DMS79 treated with DMSO at 0.1 percent for 48 hours (cell line): ENCODE measurements around the gene PIK3C2G.

Source experiments
- DNase-seq: peaks from one replicate; lab custom pipeline; 2025; lab: John Stamatoyannopoulos, UW

Gene PIK3C2G

GRCh38 chr12:18340186-18340585 is 78.9 kb downstream of the PIK3C2G start:
- no peak for DNase-seq

DNA sequence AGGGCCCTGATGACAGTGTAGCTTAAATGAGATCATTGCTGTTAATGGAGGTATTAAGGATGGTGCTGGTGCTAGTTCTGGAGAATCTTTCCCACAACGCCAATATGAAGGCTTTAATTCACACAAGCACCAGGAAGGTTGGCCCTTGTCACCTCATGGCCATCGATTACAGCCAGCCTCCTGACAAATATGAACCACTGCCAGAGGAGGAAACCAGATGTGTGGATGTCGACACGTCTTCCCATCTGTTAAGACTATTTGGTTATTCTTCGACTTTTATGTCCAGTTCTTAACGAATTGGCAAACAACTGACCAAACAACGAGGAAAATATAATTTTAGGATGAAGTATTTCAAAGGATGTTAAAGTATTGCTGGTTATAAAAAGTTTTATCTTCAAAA is 79.5 kb downstream of the PIK3C2G start:
- DNase-seq: no peak

DNA sequence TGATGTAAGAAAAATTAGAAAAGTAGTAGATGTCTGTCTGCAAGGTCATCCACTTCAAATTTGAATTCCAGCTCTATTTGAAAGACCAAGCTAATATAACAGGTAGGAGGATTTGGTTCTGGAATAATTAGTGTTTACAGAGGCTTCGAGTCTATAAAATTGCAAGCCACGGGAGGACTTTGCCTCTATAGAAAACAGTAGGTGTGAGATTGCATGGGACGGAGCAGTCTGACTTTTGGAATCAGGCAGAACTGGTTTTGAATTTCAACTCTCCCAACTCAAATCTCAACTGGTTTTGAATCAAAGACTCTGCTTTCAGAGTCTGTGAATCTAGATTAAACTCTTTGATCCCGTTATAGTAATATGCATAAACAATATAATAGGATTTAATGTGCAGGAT is 82.4 kb downstream of the PIK3C2G start:
- no peak for DNase-seq

GRCh38 chr12:18345021-18345735 is 83.9 kb downstream of the PIK3C2G start:
- no peak for DNase-seq

DNA sequence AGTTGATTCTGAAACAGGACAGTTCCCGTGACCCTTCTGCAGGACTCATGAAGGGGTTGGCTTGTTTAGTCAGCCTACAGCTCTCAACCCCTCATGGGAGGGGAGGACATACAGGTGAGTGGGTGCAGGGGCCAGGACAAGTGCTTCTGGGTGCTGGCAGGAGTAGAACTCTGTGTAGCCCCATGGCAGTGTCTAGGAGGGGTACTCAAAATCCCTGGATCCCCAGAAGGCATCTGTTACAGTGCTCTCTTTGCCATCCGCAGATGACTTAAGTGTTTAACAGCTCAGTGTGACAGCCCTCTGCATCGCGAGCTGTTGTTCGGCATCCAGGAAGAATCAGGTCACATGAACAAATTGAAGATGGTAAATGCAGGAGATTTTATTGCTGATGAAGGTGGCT is 91.0 kb downstream of the PIK3C2G start:
- DNase-seq: no peak

DNA sequence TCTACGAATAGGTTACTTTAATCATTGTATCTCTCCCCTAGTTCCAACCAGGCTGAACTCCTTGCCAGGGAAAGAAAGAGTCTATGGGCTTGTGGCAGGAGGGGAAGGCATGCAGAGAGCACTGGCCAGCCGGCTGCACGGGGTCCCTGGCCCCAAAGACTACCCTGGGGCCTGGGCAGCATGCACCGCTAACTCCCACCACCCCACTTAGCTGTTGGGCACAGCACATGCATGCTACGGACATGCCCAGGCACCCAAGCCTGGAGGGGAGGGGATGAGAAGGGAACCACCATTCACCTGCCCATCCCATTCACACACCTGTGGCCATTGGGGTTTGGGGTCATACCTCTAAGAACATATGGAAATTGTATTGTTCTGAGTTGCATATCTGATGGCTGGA is 94.1 kb downstream of the PIK3C2G start:
- no peak for DNase-seq

DNA sequence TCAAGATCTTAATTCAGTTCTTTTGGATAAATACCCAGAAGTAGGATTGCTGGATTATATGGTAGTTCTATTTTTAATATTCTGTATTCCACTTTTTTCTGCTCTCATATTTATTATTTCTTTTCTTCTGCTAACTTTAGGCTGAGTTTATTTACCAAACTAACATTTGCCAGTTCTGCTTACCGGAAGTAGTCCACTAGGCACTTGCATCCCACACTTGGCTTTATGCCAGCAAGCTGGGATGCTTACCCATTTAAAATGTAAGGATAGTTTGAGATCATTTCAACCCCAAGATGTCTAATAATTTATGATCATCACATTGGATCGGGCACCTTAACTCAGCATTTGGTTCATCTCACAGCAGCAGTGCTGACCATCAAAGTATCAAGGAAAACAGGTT is 96.8 kb downstream of the PIK3C2G start:
- DNase-seq: no peak

DNA sequence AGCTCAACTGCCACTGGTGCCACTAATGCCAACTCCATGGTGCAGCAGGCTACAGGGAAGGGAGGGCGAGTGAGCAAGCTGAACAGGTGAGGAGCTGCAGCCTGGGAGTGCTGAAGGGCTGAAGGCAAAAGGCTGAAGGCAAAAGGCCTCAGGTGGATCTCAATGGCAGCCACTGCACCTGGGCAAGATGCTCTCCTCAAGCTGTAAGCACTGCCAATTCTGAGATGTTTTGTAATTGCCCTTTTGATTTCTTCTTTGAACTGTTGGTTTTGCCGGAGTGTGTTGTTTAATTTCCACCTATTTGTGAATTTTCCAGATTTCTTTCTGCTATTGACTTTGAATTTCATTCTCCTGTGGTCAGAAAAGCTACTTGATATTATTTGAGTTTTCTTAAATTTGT is 97.6 kb downstream of the PIK3C2G start:
- DNase-seq: no peak

DNA sequence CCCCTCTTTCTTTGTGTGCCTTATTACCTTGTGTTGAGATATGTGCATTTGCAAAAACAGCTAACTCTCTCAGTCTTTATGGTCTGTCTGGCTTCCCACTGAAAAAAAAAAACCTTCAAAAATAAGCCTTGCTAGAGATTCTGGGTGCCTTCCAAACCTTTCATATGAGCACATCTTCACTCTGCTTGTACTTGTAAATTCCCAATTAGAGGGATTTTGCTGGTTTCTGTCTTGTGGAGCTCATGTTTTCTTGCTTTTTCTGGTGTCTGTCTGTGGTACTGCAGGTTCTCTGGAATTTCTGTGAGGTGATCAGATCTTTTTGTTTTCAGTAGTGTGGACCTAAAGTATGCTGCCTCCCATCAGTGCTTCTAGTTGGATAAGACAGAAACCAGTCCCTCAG is 100.1 kb downstream of the PIK3C2G start:
- no peak for DNase-seq

DNA sequence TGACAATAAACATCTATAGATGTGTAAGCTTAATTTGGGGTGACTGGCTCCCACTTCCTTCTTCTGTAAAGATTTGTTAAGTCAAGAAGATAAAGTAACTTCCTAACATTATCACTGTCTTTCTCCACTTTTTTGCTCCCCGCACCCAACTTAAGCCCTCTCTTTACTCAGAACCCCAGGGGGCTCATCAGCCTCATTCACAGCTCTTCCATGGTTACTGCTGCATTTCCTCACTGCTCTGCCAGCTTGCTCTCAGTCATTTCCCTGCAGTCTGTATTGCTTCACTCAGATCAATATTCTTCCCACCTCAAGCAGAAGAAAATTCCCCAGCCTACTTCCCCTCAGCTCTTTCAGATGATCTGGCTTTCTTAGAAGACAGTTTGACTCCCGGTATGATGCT is 102.0 kb downstream of the PIK3C2G start:
- DNase-seq: no peak

DNA sequence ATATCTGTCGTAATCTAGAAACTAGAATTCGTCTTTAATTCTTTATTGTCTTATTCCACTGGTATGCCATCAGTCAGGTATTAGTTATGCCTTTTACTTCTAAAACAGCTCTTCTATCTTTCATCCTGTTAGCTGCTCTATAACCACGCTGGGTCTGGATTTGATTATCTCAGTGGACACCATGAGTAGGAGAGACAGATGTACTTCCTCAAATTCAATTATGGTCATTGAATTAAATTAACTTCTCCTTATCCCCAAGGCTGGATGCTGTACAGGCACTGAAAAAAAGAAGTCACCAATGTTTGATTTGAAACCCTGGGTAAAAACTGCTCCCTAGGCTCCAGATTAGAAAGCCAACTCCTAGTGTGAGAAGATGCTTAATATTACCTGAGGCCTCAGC is 107.3 kb downstream of the PIK3C2G start:
- DNase-seq: no peak

DNA sequence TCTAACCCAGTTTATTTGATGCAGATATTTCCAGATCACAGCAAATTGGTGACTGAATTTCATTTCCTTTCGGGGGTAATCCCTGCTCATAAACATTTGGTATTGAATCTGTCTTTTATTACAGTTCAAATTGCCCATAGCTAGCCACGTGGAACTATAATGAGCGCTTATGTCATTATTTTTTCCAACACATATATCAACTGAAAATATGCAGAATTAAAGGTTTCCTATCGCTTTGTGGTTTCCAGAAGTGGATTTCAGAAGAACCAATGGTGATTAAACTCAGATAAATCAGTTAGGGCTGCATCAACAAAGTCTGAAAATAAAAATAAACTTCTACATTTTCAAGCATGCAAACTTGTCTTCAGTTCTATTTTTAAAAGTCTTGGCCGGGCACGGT is 111.9 kb downstream of the PIK3C2G start:
- DNase-seq: no peak

DNA sequence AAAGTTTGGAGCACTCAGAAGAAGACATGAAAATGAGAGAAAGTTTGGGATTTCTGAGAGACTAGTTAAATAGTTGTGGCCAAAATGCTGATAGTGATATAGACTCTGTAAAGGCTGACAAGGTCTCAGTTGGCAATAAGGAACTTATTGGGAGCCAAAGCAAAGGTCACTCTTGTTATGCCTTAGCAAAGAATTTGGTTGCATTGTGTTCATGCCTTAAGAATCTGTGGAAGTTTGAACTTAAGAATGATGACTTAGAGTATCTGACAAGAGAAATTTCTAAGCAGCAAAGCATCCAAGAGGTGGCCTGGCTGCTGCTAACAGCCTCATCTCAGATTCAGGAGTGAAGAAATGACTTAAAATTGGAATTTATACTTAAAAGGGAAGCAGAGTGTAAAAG is 113.8 kb downstream of the PIK3C2G start:
- DNase-seq: no peak

DNA sequence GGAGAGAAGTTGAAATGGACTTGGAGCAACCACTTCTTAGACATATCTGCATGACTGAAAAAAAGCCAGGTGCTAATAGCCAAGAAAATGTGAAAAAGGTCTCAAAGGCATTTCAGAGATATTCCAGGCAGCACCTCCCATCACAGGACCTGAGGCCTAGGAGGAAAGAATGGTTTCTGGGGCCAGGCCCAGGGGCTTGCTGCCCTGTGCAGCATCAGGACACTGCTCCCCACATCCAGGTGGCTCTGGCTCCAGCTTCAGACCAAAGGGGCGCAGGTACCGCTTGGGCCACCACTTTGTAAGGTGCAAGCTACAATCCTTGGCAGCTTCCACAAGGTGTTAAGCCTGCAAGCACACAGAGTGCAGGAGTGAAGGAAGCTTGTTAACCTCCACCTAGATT is 114.3 kb downstream of the PIK3C2G start:
- DNase-seq: no peak

- no peak for DNase-seq
Observed at GRCh38 chr12:18382236-18382885, 121.0 kb downstream of the PIK3C2G start.

- DNase-seq: no peak
Observed at GRCh38 chr12:18383203-18383602, 121.9 kb downstream of the PIK3C2G start.

- no peak for DNase-seq
Observed at GRCh38 chr12:18387706-18388105, 126.4 kb downstream of the PIK3C2G start.

DNA sequence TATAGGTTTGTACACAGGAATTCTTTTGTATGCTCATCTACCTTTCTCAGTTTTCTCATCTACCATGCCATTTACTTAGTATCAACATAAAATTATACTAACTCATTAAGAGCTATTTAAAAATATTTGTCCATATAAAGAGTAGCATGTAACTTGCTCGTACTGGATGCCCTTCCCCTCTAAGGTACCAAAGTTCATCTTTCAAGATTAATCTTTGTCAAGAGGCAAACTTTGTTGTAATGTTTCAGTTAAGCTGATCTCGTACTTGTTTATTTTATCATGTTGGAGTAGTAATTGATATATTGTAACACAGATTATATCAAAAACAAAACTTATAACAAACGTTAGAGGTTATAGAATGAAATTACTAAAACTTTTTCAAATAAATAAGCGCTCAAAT is 128.5 kb downstream of the PIK3C2G start:
- DNase-seq: no peak

- no peak for DNase-seq
Observed at GRCh38 chr12:18391151-18391550, 129.8 kb downstream of the PIK3C2G start.

- no peak for DNase-seq
Observed at GRCh38 chr12:18394742-18395141, 133.4 kb downstream of the PIK3C2G start.

- no peak for DNase-seq
Observed at GRCh38 chr12:18400186-18400585, 138.9 kb downstream of the PIK3C2G start.

DNA sequence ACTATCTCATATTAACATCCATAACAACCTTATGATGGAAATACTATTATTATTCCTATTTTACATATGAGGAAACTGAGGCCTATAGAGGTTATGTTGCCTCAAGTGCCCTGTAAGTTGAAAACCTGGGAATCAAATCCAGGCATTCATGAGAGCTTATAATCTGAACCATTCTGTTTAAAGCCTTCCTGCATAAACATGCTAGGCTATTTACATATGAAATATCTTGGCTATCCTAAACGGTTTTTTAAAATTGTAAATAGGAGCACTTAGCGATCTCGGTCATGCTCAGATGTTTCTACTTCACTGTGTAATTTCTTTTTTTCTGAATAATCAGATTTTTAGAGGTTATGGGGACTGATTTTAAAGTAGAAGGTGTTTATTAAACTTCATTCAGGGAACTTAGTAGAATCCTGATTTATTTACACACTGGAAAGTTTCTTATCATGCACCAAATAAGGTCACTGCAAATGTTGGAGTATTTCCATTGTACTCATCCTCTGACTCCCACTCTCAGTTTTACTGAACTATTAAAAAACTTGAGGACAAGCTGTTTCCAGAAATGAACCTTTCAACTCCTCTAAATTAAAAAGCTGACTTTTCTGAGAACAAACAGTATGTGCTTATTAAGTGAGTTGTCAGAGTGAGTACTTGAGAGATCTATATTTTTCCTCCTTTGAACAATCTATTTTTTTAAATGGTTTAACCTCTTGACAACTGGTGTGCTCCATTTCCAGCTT is 141.7 kb downstream of the PIK3C2G start:
- no peak for DNase-seq

GRCh38 chr12:18411453-18411852 is 150.1 kb downstream of the PIK3C2G start:
- DNase-seq: no peak
